ENCODE data around the gene MKLN1. TPM values are rescaled to one million over a fixed set of nuclear protein-coding genes. Genes with fewer than 3 reads are reported as not detected.

The MKLN1 gene
- total RNA-seq, 1 experiment from 2014 or later: 34.3 TPM

DNA sequence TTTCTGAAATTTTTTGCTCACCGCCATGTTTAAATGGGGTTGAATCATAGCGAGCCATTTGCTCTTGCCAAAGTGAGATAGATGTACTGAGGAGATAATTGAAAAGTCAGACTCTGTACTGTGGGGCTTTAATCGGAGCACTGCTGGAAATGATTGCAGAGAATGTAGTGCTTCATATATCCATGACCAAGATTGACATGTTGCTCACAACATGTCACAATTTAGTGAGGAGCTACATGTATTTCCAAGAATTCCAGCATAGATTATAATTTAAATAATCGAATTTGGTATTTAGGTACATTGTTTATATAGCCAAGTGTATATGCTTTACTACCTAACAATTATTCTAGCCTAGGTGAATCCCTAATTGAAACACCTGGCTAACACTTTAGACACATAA is 162.2 kb downstream of the MKLN1 start:
- no peak overlapping the region for H4K91ac ChIP-seq (ENCODE audit: insufficient read length, low read depth, low read length)
- TF ChIP-seq, protein P1, sequence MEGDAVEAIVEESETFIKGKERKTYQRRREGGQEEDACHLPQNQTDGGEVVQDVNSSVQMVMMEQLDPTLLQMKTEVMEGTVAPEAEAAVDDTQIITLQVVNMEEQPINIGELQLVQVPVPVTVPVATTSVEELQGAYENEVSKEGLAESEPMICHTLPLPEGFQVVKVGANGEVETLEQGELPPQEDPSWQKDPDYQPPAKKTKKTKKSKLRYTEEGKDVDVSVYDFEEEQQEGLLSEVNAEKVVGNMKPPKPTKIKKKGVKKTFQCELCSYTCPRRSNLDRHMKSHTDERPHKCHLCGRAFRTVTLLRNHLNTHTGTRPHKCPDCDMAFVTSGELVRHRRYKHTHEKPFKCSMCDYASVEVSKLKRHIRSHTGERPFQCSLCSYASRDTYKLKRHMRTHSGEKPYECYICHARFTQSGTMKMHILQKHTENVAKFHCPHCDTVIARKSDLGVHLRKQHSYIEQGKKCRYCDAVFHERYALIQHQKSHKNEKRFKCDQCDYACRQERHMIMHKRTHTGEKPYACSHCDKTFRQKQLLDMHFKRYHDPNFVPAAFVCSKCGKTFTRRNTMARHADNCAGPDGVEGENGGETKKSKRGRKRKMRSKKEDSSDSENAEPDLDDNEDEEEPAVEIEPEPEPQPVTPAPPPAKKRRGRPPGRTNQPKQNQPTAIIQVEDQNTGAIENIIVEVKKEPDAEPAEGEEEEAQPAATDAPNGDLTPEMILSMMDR (conservative IDR thresholded peaks at IDR 0.05): no peak
- Mint-ChIP-seq H3K4me3 (no peak overlapping the region), H3K36me3 (ENCODE audit: insufficient read depth in 1 of 3, low read depth in 3 of 3) (no peaks in the 10 kb centered on the region; a peak in 2 of 7 replicates), H3K9me3 (no peaks in the 10 kb centered on the region), H3K27ac (peak overlapping the region in 1 of 3 experiments; percentile 10; a peak in 2 of 7 replicates), H3K4me1 (0 out of 4 replicates have a peak, but pooled peaks cover 0 to 2% of the 10 kb centered on the region in 2 experiments), H3K27me3 (ENCODE audit: low read depth) (no peaks in the 10 kb centered on the region; the same call in 1 of the 2 replicates)
- H2AK5ac ChIP-seq (ENCODE audit: insufficient read length, low read length): no peak overlapping the region
- no peaks in the 10 kb centered on the region for H3K23me2 ChIP-seq (ENCODE audit: insufficient read length, low read depth, low read length, poor library complexity, severe bottlenecking)
- H3K79me1 ChIP-seq (ENCODE audit: insufficient read depth, low read depth, low read length, poor library complexity, severe bottlenecking): no peaks in the 10 kb centered on the region
- H3T11ph ChIP-seq (ENCODE audit: low read length): no peak overlapping the region
- no peaks in the 10 kb centered on the region for H3K27me3 ChIP-seq (ENCODE audit: insufficient read depth, low read length)
- H3K23ac ChIP-seq (ENCODE audit: insufficient read length, low read depth, low read length): no peak overlapping the region
- H3K56ac ChIP-seq (ENCODE audit: insufficient read length, low read depth, low read length): no peak overlapping the region
- H4K20me1 ChIP-seq (ENCODE audit: control insufficient read depth, insufficient read depth, insufficient read length): no peaks in the 10 kb centered on the region
- H3K4ac ChIP-seq (ENCODE audit: low read depth, low read length): no peak overlapping the region
- no peaks in the 10 kb centered on the region for H3K79me2 ChIP-seq (ENCODE audit: insufficient read depth, low read length)
- no peak overlapping the region for H2BK5ac ChIP-seq (ENCODE audit: insufficient read length, low read length)
- no peaks in the 10 kb centered on the region for H3K4me1 ChIP-seq (ENCODE audit: insufficient read depth, low read length)
- H3K9ac ChIP-seq (ENCODE audit: extremely low read depth, insufficient read length, low read length): no peak overlapping the region
- H3K18ac ChIP-seq (ENCODE audit: insufficient read length, low read depth, low read length): no peak overlapping the region
- no peak overlapping the region for H2BK12ac ChIP-seq (ENCODE audit: insufficient read length, low read depth, low read length)
- no peak overlapping the region for H4K8ac ChIP-seq (replicated peaks; ENCODE audit: insufficient read length, low read depth, low read length)
- H3K27ac ChIP-seq (ENCODE audit: insufficient read length, low read depth, low read length): no peak overlapping the region
- no peak overlapping the region for H2BK120ac ChIP-seq (ENCODE audit: low read depth, low read length, poor library complexity, severe bottlenecking)
- no peak overlapping the region for H2BK20ac ChIP-seq (ENCODE audit: low read depth, low read length, poor library complexity, severe bottlenecking)
- H2AFZ ChIP-seq (ENCODE audit: low read length): no peak overlapping the region
- H4K5ac ChIP-seq (ENCODE audit: insufficient read length, low read depth, low read length): no peak overlapping the region
- no peak overlapping the region for H3K14ac ChIP-seq (ENCODE audit: insufficient read depth, low read length)
- no peak overlapping the region for H3K4me2 ChIP-seq (ENCODE audit: insufficient read depth, insufficient read length, low read length)
- WGBS (ENCODE audit: extremely low coverage, insufficient read length, low lambda C conversion rate): no CpG with 5 or more reads among the region's 4 CpGs
- H3K9me3 ChIP-seq (ENCODE audit: control insufficient read depth, low read depth, low read length): no peaks in the 10 kb centered on the region
- H2BK15ac ChIP-seq (ENCODE audit: low read depth, low read length): no peak overlapping the region
- no peak for DNase-seq
